Activated CD4-positive, alpha-beta T cell treated with anti-CD3 and anti-CD28 coated beads, Interleukin-2, amount 50 U/mL, for 4 hours (primary cell): Measurements from ENCODE around the gene C1QA.

ENCODE experiments used
- DNase-seq, 2 experiments: peaks; one replicate each; pipeline ENCODE4 v3.0.0-alpha.2; 2020

The C1QA gene

DNA sequence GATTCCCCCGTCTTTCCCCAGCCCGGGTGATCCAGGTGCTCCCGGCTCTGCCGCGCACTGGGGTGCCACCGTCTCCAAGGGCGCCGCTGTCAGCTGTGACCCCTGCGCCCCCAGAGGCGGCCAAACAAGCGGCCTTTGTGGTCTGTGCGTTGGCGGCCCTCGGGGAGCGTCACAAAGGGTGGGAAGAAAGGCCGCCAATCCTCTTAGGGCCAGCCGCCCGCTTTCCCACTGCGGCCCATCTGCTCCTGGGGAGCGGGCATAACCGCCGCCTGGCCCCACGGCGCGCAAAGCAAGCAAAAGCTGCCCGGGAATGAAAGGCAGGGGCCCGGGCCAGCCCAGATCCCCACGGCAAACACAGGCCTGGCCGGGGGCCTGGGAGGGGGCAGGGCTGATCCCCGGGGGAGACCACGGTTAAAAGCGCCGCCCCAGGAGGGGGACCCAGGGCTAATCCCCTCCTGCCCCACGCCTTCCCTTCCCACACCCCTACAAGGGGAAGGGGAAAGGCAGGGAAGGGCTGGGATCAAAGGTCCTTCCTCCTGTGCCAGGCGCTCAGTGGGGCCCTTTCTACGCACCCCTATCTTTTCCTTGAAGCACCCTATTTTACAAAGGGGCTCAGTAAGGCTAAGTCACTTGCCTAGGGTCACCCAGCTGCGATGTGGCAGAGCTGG lies 40.6 kb downstream of the C1QA start:
- DNase-seq = no peak

- no peak for DNase-seq
Measured at GRCh38 chr1:22677931-22678896, 41.8 kb downstream of the C1QA start.

DNA sequence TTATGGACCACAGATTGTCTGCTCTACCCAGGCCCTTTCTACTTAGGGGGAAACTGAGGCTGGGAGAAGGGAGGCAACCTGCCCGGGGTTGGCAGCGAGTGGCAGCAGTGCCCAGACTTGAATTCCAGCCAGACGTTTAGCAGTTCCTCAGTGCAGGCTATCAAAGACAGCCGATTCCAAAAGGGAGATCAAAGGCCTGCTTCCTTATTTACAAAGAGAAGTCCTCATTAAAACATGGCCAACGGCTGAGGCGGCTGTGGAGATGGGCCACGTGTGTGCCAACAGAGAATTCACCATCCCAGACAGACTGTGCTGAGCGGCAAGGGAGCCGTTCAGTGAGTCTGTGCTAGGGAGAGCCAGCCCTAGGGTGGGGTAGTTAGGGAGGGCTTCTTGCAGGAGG lies 44.3 kb downstream of the C1QA start:
- no peak for DNase-seq

DNA sequence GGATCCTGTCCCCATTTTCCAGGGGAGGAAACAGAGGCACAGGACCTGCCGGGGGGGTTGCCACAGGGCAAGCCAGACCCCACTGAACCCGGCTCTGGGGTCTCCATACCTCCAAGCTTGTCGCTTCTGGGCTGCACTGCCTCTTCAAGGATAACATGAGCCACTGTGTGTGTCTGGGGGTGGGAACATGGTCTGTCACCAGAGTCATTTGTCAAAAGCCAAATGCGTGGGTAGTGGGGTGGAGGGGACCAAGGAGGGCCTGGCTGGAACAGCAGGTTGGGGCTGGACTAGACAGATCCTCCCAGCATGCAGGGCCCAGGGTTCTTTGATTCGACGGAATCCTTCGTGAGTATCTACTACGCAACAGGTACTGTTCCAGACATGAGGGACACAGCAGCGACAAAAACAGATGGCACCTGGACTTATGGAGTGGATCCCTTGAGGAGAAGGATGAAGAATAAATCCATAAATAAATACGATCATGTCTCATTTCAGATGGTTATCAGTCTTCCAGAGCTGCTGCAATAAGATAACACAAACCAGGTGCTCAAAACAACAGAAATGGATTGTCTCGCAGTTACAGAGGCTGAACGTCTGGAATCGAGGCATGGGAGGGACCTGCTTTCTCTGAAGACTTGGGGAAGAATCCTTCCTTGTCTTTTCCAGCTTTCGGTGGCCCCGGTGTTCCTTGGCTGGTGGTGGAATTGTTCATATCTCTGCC lies 45.3 kb downstream of the C1QA start:
- no peak for DNase-seq

DNA sequence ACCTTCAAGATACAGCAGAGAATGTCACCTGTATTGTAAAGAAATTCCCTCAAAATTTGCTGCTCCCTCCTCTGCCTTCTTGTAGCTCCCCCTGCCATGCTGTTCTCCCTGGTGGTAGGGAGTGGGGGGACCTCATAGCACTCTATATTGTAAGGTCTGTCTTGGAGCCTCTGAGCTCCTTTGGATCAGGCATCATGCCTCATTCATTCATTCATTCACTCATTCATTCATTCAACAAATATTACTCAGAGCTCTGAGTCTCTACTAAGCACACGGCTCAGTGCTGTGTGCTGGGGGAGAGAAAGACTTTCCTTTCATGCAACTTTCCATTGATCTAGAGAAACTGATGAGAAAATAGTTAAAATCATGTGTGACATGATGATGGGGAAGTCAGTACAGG lies 47.1 kb downstream of the C1QA start:
- DNase-seq = no peak

- no peak for DNase-seq
Measured at GRCh38 chr1:22685591-22686059, 49.2 kb downstream of the C1QA start.

- no peak for DNase-seq
Measured at GRCh38 chr1:22687191-22687590, 50.8 kb downstream of the C1QA start.

- no peak for DNase-seq
Measured at GRCh38 chr1:22688466-22688865, 52.0 kb downstream of the C1QA start.
